ENCODE measurements around the gene DHX32. TPM values are rescaled to one million over a fixed set of nuclear protein-coding genes. Genes with fewer than 3 reads are reported as not detected.

DHX32 gene
- total RNA-seq, 1 donor from 2014 or later: 31.9 TPM

GRCh38 chr10:125857185-125857760 is 23.8 kb downstream of the DHX32 start:
- H3K27ac ChIP-seq: no peak overlapping the region

GRCh38 chr10:125852487-125852886 is 28.6 kb downstream of the DHX32 start:
- no peak for TF ChIP-seq CTCF (IDR thresholded peaks at IDR 0.05)
- Histone ChIP-seq H3K27ac (no peak overlapping the region), H3K36me3 (peaks cover 69% of the 10 kb centered on the region), H3K9me3 (no peaks in the 10 kb centered on the region), H3K4me1 (no peaks in the 10 kb centered on the region), H3K4me3 (no peak overlapping the region), H3K27me3 (ENCODE audit: low read depth) (no peaks in the 10 kb centered on the region)
- intact Hi-C loops (cut with DNase I): no loop called here
- no peak for DNase-seq
- no peak for ATAC-seq

More at GRCh38 chr10:125857185-125857760, 23.8 kb downstream of the DHX32 start:
- no peaks in the 10 kb centered on the region for H3K27me3 ChIP-seq (ENCODE audit: low read depth)
- peaks cover 5% of the 10 kb centered on the region for H3K4me1 ChIP-seq
- DNase-seq (no peak), ATAC-seq (no peak)
- no peaks in the 10 kb centered on the region for H3K9me3 ChIP-seq
- intact Hi-C loops (cut with DNase I): no loop called here
- peaks cover 37% of the 10 kb centered on the region for H3K36me3 ChIP-seq
- no peak for TF ChIP-seq CTCF (IDR thresholded peaks at IDR 0.05)
- no peak overlapping the region for H3K4me3 ChIP-seq

GRCh38 chr10:125850766-125851731 is 30.0 kb downstream of the DHX32 start:
- H3K36me3 ChIP-seq: peaks cover 78% of the 10 kb centered on the region

GRCh38 chr10:125849448-125849847 is 31.6 kb downstream of the DHX32 start:
- peaks cover 83% of the 10 kb centered on the region for H3K36me3 ChIP-seq
- H3K27ac ChIP-seq: no peak overlapping the region
- H3K27me3 ChIP-seq (ENCODE audit: low read depth): no peaks in the 10 kb centered on the region
- no peaks in the 10 kb centered on the region for H3K4me1 ChIP-seq
- DNase-seq (no peak), ATAC-seq (peak; percentile 39 to 69)
- no peak for TF ChIP-seq CTCF (IDR thresholded peaks at IDR 0.05)
- H3K4me3 ChIP-seq: no peak overlapping the region
- intact Hi-C loops (cut with DNase I): no loop called here
- H3K9me3 ChIP-seq: no peaks in the 10 kb centered on the region

More at GRCh38 chr10:125850766-125851731, 30.0 kb downstream of the DHX32 start:
- intact Hi-C loops (cut with DNase I): no loop called here
- Histone ChIP-seq H3K4me1 (no peaks in the 10 kb centered on the region), H3K9me3 (no peaks in the 10 kb centered on the region), H3K27ac (no peak overlapping the region), H3K4me3 (no peak overlapping the region), H3K27me3 (ENCODE audit: low read depth) (no peaks in the 10 kb centered on the region)
- no peak for ATAC-seq
- DNase-seq: no peak
- TF ChIP-seq CTCF (IDR thresholded peaks at IDR 0.05): no peak

GRCh38 chr10:125848857-125849256 is 32.2 kb downstream of the DHX32 start:
- TF ChIP-seq CTCF (IDR thresholded peaks at IDR 0.05): no peak
- no peak overlapping the region for H3K4me3 ChIP-seq
- ATAC-seq (no peak), DNase-seq (no peak)
- no peaks in the 10 kb centered on the region for H3K27me3 ChIP-seq (ENCODE audit: low read depth)
- no peaks in the 10 kb centered on the region for H3K4me1 ChIP-seq
- intact Hi-C loops (cut with DNase I): no loop called here
- H3K9me3 ChIP-seq: no peaks in the 10 kb centered on the region
- peaks cover 80% of the 10 kb centered on the region for H3K36me3 ChIP-seq
- H3K27ac ChIP-seq: no peak overlapping the region

All from lower lobe of right lung (tissue), 2 donors.